DOHH2 (cell line): ENCODE measurements around the gene KRTAP10-3.

Source experiments
- H3F3A ChIP-seq: fragments of 200-600 bp; sonication (generic), shearing (Covaris generic); 2 replicates; pipeline ENCODE4 v1.6.0; 2016; ENCODE audit warnings: antibody characterized with exemption, mild to moderate bottlenecking; ENCODE audit not compliant: control insufficient read depth, insufficient read depth
- H3K27ac ChIP-seq: fragments of 200-600 bp; sonication (generic); 2 replicates; pipeline ENCODE4 v1.5.1; 2014; ENCODE audit warnings: low read depth, mild to moderate bottlenecking, low read length, moderate library complexity
- H3K27me3 ChIP-seq: fragments of 200-600 bp; sonication (generic); 2 replicates; pipeline ENCODE4 v1.6.1; 2014; ENCODE audit warnings: mild to moderate bottlenecking, low read length, mixed read lengths; ENCODE audit not compliant: control insufficient read depth
- H3K36me3 ChIP-seq: fragments of 200-600 bp; sonication (generic); 2 replicates; pipeline ENCODE4 v1.6.1; 2014; ENCODE audit warnings: mild to moderate bottlenecking, low read length, moderate library complexity, mixed read lengths; ENCODE audit not compliant: control insufficient read depth
- H3K4me1 ChIP-seq: fragments of 200-600 bp; sonication (generic); 2 replicates; pipeline ENCODE4 v1.6.1; 2014; ENCODE audit warnings: mild to moderate bottlenecking, low read length, mixed read lengths; ENCODE audit not compliant: control insufficient read depth
- H3K4me2 ChIP-seq: fragments of 200-600 bp; sonication (generic); 2 replicates; pipeline ENCODE4 v1.6.0; 2014; ENCODE audit warnings: mild to moderate bottlenecking, low read length, moderate library complexity
- H3K4me3 ChIP-seq: fragments of 200-600 bp; sonication (generic); 2 replicates; pipeline ENCODE4 v1.5.1; 2014; ENCODE audit warnings: mild to moderate bottlenecking, low read length, mixed read lengths
- H3K79me2 ChIP-seq: fragments of 200-600 bp; sonication (generic); 2 replicates; pipeline ENCODE4 v1.6.1; 2014; ENCODE audit warnings: mild to moderate bottlenecking, low read length, mixed read lengths; ENCODE audit not compliant: control insufficient read depth
- H3K9me2 ChIP-seq: fragments of 200-600 bp; sonication (generic); replicated peaks from 2 replicates; pipeline ENCODE4 v1.6.1; 2014; ENCODE audit warnings: mild to moderate bottlenecking, low read length, mixed read lengths; ENCODE audit not compliant: control insufficient read depth
- H3K9me3 ChIP-seq: fragments of 200-600 bp; sonication (generic); 2 replicates; pipeline ENCODE4 v1.6.1; 2014; ENCODE audit warnings: antibody characterized with exemption, low read length, mixed read lengths; ENCODE audit not compliant: control insufficient read depth, insufficient read depth
- H4K20me1 ChIP-seq: fragments of 200-600 bp; sonication (generic); 2 replicates; pipeline ENCODE4 v1.6.0; 2014; ENCODE audit warnings: low read depth, mild to moderate bottlenecking, antibody characterized with exemption, low read length, moderate library complexity; ENCODE audit not compliant: control insufficient read depth, insufficient read depth
- CTCF ChIP-seq: fragments of 200-600 bp; sonication (generic); IDR thresholded peaks from one replicate; pipeline ENCODE4 v1.5.1; 2014; ENCODE audit warnings: antibody characterized with exemption, mild to moderate bottlenecking, low read depth, low read length; ENCODE audit not compliant: poor library complexity, severe bottlenecking
- EZH2phosphoT487 ChIP-seq: fragments of 200-600 bp; sonication (generic); IDR thresholded peaks from 2 replicates; pipeline ENCODE4 v1.6.1; 2017; ENCODE audit warnings: borderline replicate concordance, mild to moderate bottlenecking, antibody characterized with exemption, low read length, moderate library complexity, mixed read lengths

Gene KRTAP10-3

GRCh38 chr21:44568667-44569556 lies 10.3 kb upstream of the KRTAP10-3 start:
- H3K4me1 ChIP-seq, result no peaks in the 10 kb centered on the region
- H3K4me3 ChIP-seq, result no peak overlapping the region
- H3K27ac ChIP-seq, result no peak overlapping the region
- H3F3A ChIP-seq, result no peaks in the 10 kb centered on the region
- H3K27me3 ChIP-seq, result no peaks in the 10 kb centered on the region
- H4K20me1 ChIP-seq, result no peaks in the 10 kb centered on the region
- H3K79me2 ChIP-seq, result no peaks in the 10 kb centered on the region
- no peaks in the 10 kb centered on the region for H3K36me3 ChIP-seq
- no peak overlapping the region for H3K4me2 ChIP-seq
- H3K9me2 ChIP-seq, result no peaks in the 10 kb centered on the region
- H3K9me3 ChIP-seq, result no peaks in the 10 kb centered on the region
- TF ChIP-seq EZH2phosphoT487 (no peak), CTCF (no peak)

GRCh38 chr21:44568261-44568660 lies 9.7 kb upstream of the KRTAP10-3 start:
- Histone ChIP-seq H3F3A (no peaks in the 10 kb centered on the region), H3K36me3 (no peaks in the 10 kb centered on the region), H4K20me1 (no peaks in the 10 kb centered on the region), H3K4me1 (no peaks in the 10 kb centered on the region), H3K9me3 (no peaks in the 10 kb centered on the region), H3K79me2 (no peaks in the 10 kb centered on the region), H3K4me2 (no peak overlapping the region), H3K4me3 (no peak overlapping the region), H3K9me2 (no peaks in the 10 kb centered on the region), H3K27me3 (no peaks in the 10 kb centered on the region), H3K27ac (no peak overlapping the region)
- no peak for TF ChIP-seq EZH2phosphoT487
- no peak for TF ChIP-seq CTCF

DNA sequence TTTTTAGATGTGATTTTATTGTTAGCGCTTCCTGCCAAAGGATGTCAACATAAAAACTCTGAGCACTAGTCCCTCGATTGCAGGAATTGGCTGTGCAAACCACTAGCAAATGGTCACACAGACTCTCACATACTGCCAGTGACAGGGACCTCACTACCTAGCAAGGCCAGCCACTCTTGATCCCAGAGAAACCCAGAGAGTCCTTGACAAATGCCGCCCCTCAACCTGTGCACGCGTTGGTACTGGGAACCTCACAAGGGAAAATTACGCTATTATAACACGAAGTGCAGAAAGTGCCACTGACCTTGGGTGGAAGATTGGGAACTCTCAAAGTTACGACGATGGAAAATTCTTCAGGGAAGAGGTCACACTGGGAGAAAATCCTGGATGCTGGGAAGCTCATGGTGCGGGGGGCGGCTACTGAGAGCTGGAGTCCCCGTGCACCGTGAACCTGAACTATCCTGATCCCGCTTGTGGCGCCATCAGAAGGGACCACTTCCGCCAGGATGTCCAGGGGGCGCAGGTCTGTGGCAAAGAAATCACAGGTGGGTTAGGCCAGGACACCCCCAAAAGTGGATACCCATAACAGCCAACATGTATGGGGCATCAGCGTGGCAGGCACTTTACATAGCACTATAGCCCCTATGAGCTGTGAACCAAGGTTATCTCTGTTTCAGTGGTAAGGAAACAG lies 9.0 kb upstream of the KRTAP10-3 start:
- no peaks in the 10 kb centered on the region for H4K20me1 ChIP-seq
- no peak for TF ChIP-seq CTCF
- TF ChIP-seq EZH2phosphoT487, result no peak

More for the DNA sequence above, 9.0 kb upstream of the KRTAP10-3 start:
- Histone ChIP-seq H3K9me3 (no peaks in the 10 kb centered on the region), H3K4me1 (no peaks in the 10 kb centered on the region), H3K4me2 (no peak overlapping the region), H3F3A (no peaks in the 10 kb centered on the region), H3K4me3 (no peak overlapping the region), H3K27me3 (no peaks in the 10 kb centered on the region), H3K79me2 (no peaks in the 10 kb centered on the region), H3K27ac (no peak overlapping the region), H3K36me3 (no peaks in the 10 kb centered on the region), H3K9me2 (no peaks in the 10 kb centered on the region)
